B cell (primary cell): ENCODE measurements around the gene ERGIC1. TPM values are rescaled to one million over a fixed set of nuclear protein-coding genes. Genes with fewer than 3 reads are reported as not detected.
"Not testable (repeated sequence)": the region's sequence is repeated elsewhere in the genome, so short reads cannot be mapped to it uniquely, and the experiment has no call there.

Experiments
- ATAC-seq: fragments of 200-7000 bp; cut with Tn5 transposase; one replicate; pipeline ENCODE4 v1.10.0; 2021; ENCODE audit warnings: low read depth, mild to moderate bottlenecking, moderate number of reproducible peaks, moderate library complexity
- CTCF ChIA-PET: fragments of 350-600 bp; sonication (Branson Sonifier 250); formaldehyde crosslinking; loops from one replicate; lab custom pipeline; 2021; ENCODE audit warnings: antibody characterized with exemption, inconsistent platforms; lab: Charles Lee
- POLR2A ChIA-PET: fragments of 350-600 bp; sonication (Branson Sonifier 250); formaldehyde crosslinking; loops from one replicate; lab custom pipeline; 2021; ENCODE audit warnings: antibody characterized with exemption; lab: Charles Lee
- DNase-seq: peaks from one replicate; pipeline ENCODE4 v3.0.0; 2013
- H2AFZ ChIP-seq: 2 replicates; pipeline ENCODE4 v1.6.1; 2012; ENCODE audit warnings: mild to moderate bottlenecking, low read depth, low read length; ENCODE audit not compliant: insufficient read depth, poor library complexity, severe bottlenecking
- H3K27ac ChIP-seq, 2 donors: 1 replicate in 1 of 2; 2 replicates in 1 of 2; pipeline ENCODE4 v1.5.1; 2012 to 2013; ENCODE audit warnings: low read length in 2 of 2, mild to moderate bottlenecking in 2 of 2, moderate library complexity in 1 of 2
- H3K27me3 ChIP-seq, 4 experiments: fragments of 200-600 bp in 1 of 4; sonication (generic) in 1 of 4; replicated peaks in 1 of 4; 1 replicate in 2 of 4; 2 replicates in 2 of 4; pipeline versions ENCODE4 v1.6.1 to v1.7.0; 2013 to 2016; ENCODE audit warnings: low read length in 3 of 4, mild to moderate bottlenecking in 2 of 4, mixed read lengths in 1 of 4, moderate library complexity in 1 of 4; ENCODE audit not compliant: insufficient read depth in 4 of 4, control insufficient read depth in 3 of 4; ENCODE audit errors: control extremely low read depth in 1 of 4
- H3K36me3 ChIP-seq, 2 experiments: replicated peaks in 1 of 2; 1 replicate in 1 of 2; 2 replicates in 1 of 2; pipeline versions ENCODE4 v1.6.1 to v1.7.1; 2013; ENCODE audit warnings: low read length in 1 of 2; ENCODE audit not compliant: insufficient read depth in 2 of 2, control insufficient read depth in 1 of 2; ENCODE audit errors: control extremely low read depth in 1 of 2, extremely low read depth in 1 of 2
- H3K4me1 ChIP-seq, 2 donors: fragments of 200-600 bp in 1 of 2; sonication (generic) in 1 of 2; 1 replicate in 1 of 2; 2 replicates in 1 of 2; pipeline versions ENCODE4 v1.5.1 to v1.6.1; 2013 to 2017; ENCODE audit warnings: low read length in 2 of 2; ENCODE audit not compliant: control insufficient read depth in 2 of 2, insufficient read depth in 2 of 2
- H3K4me2 ChIP-seq: replicated peaks from 2 replicates; pipeline ENCODE3; 2012; ENCODE audit warnings: mild to moderate bottlenecking, low read depth, low read length; ENCODE audit not compliant: poor library complexity, severe bottlenecking
- H3K4me3 ChIP-seq, 5 experiments: fragments of 200-600 bp in 1 of 5; sonication (generic) in 1 of 5; 1 replicate in 3 of 5; 2 replicates in 2 of 5; pipeline versions ENCODE4 v1.5.1 to v1.7.0; 2011 to 2016; ENCODE audit warnings: low read length in 4 of 5, mild to moderate bottlenecking in 4 of 5, low read depth in 2 of 5, control low read depth in 1 of 5, moderate library complexity in 1 of 5; ENCODE audit not compliant: insufficient read depth in 1 of 5; ENCODE audit errors: control extremely low read depth in 1 of 5, extremely low read depth in 1 of 5
- H3K79me2 ChIP-seq: fragments of 200-600 bp; sonication (generic); one replicate; pipeline ENCODE4 v1.6.0; 2016; ENCODE audit warnings: low read length; ENCODE audit not compliant: control insufficient read depth, insufficient read depth
- H3K9ac ChIP-seq: fragments of 200-600 bp; sonication (generic); 2 replicates; pipeline ENCODE4 v1.6.1; 2017; ENCODE audit warnings: mild to moderate bottlenecking, low read length, moderate library complexity
- H3K9me3 ChIP-seq, 3 donors: one replicate each; pipeline versions ENCODE4 v1.6.1 to v1.7.1; 2013; ENCODE audit warnings: low read length in 2 of 3; ENCODE audit not compliant: control insufficient read depth in 2 of 3, insufficient read depth in 1 of 3; ENCODE audit errors: control extremely low read depth in 1 of 3
- H4K20me1 ChIP-seq: 2 replicates; pipeline ENCODE4 v1.6.0; 2012; ENCODE audit warnings: mild to moderate bottlenecking, low read length; ENCODE audit not compliant: insufficient read depth, control insufficient read depth, poor library complexity, severe bottlenecking
- H3K27ac Mint-ChIP-seq: one replicate; pipeline ENCODE4 v1.8.0; 2021; ENCODE audit warnings: mixed read lengths
- H3K27me3 Mint-ChIP-seq: one replicate; pipeline ENCODE4 v1.8.0; 2021; ENCODE audit warnings: mixed read lengths
- H3K4me1 Mint-ChIP-seq: one replicate; pipeline ENCODE4 v1.8.0; 2021; ENCODE audit warnings: mixed read lengths
- H3K4me3 Mint-ChIP-seq: one replicate; pipeline ENCODE4 v1.8.0; 2021; ENCODE audit warnings: mixed read lengths
- H3K9me3 Mint-ChIP-seq: one replicate; pipeline ENCODE4 v1.8.0; 2022; ENCODE audit warnings: mixed read lengths; ENCODE audit not compliant: insufficient read depth
- CTCF ChIP-seq: fragments of 200-600 bp; IDR thresholded peaks from one replicate; pipeline ENCODE4 v1.8.0; 2022; ENCODE audit warnings: antibody characterized with exemption, mild to moderate bottlenecking
- EZH2 ChIP-seq: IDR thresholded peaks from 2 replicates; pipeline ENCODE4 v1.6.1; 2012; ENCODE audit warnings: borderline replicate concordance, low read depth, mild to moderate bottlenecking, moderate library complexity, low read length; ENCODE audit not compliant: insufficient read depth, poor library complexity, severe bottlenecking
- WGBS: methylation state at CpG from one replicate; pipeline ENCODE4 v1.1.5; 2013; ENCODE audit warnings: missing lambda C conversion rate; ENCODE audit not compliant: insufficient coverage; 5-methylcytosine and 5-hydroxymethylcytosine counted together
- intact Hi-C: fragments of 100-400 bp; cut with micrococcal nuclease; formaldehyde crosslinking; loops from one replicate; pipeline ENCODE4 v1.10.0; 2022
- polyA plus RNA-seq: library from polyadenylated mRNA; depleted of rRNA; stranded (reverse); fragments of >200 nt; gene quantifications from 2 replicates; pipeline ENCODE4 v1.2.3, GENCODE V29; 2012
- total RNA-seq, 2 donors: library from RNA; stranded (reverse); fragments of 120-200 nt in 1 of 2; gene quantifications; 1 replicate in 1 of 2; 2 replicates in 1 of 2; pipeline versions ENCODE4 v1.2.3 to v1.2.4, GENCODE V29; 2013 to 2022

Gene ERGIC1
- total and polyA plus RNA-seq, 2 donors (not counting 1 experiment from before 2014, with no cell fraction given): 86.3 to 140 TPM

- POLR2A ChIA-PET: interaction anchor here (0.7 kb wide), 1 partner anchor 19 kb away, joined by 7 read pairs; no protein-coding TSS in a partner anchor
These were observed 28.2 kb downstream of the ERGIC1 start for GRCh38 chr5:172862165-172862801.

GRCh38 chr5:172864171-172864570, 30.1 kb downstream of the ERGIC1 start:
- peaks cover 45% of the 10 kb centered on the region for H3K4me1 Mint-ChIP-seq
- peaks cover 95% of the 10 kb centered on the region for H3K79me2 ChIP-seq
- H3K4me3 Mint-ChIP-seq, H3K9ac ChIP-seq, H2AFZ ChIP-seq, DNase-seq, H3K4me3 ChIP-seq, H3K27ac Mint-ChIP-seq, H3K9me3 Mint-ChIP-seq, ATAC-seq, H3K27me3 ChIP-seq, H3K27ac ChIP-seq, intact Hi-C loops, H3K4me2 ChIP-seq, H3K27me3 Mint-ChIP-seq, H3K9me3 ChIP-seq: not testable (repeated sequence)
- H4K20me1 ChIP-seq: peaks cover 75% of the 10 kb centered on the region
- ChIA-PET CTCF (interaction anchor here (0.7 kb wide), 1 partner anchor 94 kb away, joined by 3 read pairs; no protein-coding TSS in a partner anchor), POLR2A (interaction anchor here (0.7 kb wide), 1 partner anchor 73 kb away, joined by 3 read pairs; no protein-coding TSS in a partner anchor)
- H3K4me1 ChIP-seq: peaks cover 26 to 40% of the 10 kb centered on the region in 2 donors
- WGBS: 83% methylated on average over 1 of the region's 4 CpGs
- peaks cover 0 to 19% of the 10 kb centered on the region in 2 experiments for H3K36me3 ChIP-seq

More at GRCh38 chr5:172862165-172862801, 28.2 kb downstream of the ERGIC1 start:
- Histone ChIP-seq H3K9me3 (no peaks in the 10 kb centered on the region), H3K27me3 (no peaks in the 10 kb centered on the region), H3K4me2 (no peak overlapping the region), H3K79me2 (peaks cover 95% of the 10 kb centered on the region), H3K9ac (no peak overlapping the region), H3K4me3 (no peak overlapping the region), H3K4me1 (peaks cover 10 to 25% of the 10 kb centered on the region in 2 donors), H2AFZ (no peak overlapping the region), H4K20me1 (peaks cover 75% of the 10 kb centered on the region), H3K27ac (peak overlapping the region in 1 of 2 donors; percentile 52), H3K36me3 (peaks cover 0 to 19% of the 10 kb centered on the region in 2 experiments)
- Mint-ChIP-seq H3K27ac (peak overlapping the region; percentile 50), H3K4me3 (no peak overlapping the region), H3K4me1 (peaks cover 56% of the 10 kb centered on the region), H3K27me3 (no peaks in the 10 kb centered on the region), H3K9me3 (no peaks in the 10 kb centered on the region)
- no CpG with 5 or more reads among the region's 5 CpGs for WGBS
- ATAC-seq (no peak), DNase-seq (no peak)
- TF ChIP-seq CTCF (no peak), EZH2 (no peak)
- CTCF ChIA-PET: interaction anchor here (0.6 kb wide), 1 partner anchor 415 kb away, joined by 3 read pairs; no protein-coding TSS in a partner anchor
- intact Hi-C loops: no loop called here
